ENCODE data around the gene CEP112.
"Not testable (repeated sequence)": the region's sequence is repeated elsewhere in the genome, so short reads cannot be mapped to it uniquely, and the experiment has no call there.

CEP112 gene

DNA sequence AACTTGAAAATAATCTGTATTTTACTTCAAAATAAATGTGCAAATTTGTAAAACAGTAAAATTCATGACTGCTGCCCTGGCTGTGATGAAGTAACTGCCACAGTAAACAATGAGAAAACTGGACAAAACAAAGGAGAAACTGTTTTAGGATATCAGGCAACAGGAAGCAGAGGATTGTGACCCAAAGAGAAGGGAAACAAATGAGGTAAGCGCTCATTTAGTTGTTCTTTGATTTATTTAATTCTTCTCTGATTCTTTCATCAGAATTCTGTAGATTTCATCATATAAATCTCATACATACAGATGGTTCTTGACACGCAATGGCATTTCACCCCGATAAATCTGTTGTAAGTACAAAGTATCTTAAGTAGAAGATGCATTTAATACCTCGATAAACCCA, 432.4 kb downstream of the CEP112 start:
- no peak for DNase-seq

DNA sequence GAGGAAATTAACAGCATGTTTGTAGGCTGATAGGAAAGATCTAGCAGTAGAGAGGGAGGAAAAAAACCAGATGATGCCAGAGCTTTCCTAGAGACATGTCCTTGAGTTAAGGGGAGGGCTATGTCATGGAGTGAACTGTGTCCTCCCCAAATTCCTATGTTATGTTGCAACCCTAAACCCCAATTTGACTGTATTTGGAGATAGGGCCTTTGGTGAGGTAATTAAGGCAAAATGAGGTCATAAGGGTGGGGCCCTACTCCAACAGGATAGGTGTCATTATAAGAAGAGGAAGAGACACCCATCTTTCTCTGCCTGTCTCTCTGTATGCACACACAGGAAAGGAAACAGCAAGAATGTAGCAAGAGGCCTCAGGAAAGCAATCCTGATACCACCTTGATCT, 435.2 kb downstream of the CEP112 start:
- DNase-seq, result no peak

DNA sequence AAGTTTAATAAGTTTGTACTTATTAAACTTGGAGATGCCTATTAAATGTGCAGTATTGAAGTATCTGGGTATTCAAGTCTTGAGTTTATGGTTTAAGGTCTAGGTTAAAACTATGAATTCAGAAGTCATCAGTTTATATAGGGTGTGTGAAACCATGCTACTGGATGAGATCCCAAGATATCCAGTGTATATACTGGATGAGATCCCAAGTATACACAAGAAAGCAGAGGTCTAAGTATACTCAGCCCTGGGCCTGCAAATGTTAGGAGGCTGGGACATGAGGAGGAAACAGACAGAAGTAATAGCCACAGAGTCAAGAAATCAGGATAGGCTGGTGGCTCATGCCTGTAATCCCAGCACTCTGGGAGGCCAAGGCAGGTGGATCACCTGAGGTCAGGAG, 436.1 kb downstream of the CEP112 start:
- no peak for DNase-seq

DNA sequence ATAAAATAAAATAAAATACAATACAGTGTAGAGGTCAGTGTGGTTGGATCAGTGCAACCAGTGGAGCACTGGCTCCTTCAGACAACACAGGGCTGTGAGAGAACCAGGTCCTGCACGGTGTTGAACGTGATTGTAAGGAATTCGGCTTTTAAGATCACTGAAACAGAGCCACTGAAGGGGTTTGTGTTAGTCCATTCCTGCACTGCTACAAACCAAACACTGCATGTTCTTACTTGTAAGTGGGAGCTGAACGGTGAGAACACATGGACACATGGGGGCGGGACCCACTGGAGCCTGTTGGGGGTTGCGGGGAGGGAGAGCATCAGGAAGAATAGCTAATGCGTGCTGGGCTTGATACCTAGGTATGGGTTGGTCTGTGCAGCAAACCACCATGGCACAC, 437.3 kb downstream of the CEP112 start:
- no peak for DNase-seq

DNA sequence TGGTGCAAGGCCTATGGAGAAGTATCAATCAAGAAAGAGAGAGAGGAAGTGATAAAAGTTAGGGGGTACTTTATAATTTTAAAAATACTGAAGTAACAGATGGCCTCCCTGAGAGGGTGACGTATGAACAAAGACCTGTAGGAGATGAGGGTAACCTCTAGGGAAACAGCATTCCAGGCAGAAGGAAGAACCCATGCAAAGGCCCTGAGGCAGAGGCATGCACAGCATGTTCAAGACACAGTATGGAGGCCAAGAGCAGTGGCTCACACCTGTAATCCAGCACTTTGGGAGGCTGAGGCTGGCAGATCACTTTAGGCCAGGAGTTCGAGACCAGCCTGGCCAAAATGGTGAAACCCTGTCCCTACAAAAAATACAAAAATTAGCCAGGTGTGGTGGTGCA, 437.9 kb downstream of the CEP112 start:
- DNase-seq, result no peak

DNA sequence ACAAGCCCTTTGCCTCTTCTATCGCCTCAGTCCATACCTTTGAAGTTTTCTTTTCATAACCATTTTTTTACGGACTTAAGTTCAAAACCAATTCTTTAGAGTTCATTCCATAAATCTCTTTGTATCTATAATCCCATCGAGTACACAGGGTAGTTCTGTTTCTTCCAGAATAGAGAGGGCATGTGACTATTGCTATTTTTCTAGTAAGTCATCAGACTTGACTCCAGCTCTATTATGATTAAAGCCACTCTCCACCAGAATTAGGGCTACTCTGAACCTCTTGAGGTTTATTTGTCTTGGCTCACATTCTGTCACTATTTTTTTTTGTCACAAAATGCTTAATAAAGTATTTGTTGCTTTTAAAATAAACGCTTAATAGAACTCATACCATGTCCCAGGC, 438.6 kb downstream of the CEP112 start:
- no peak for DNase-seq

DNA sequence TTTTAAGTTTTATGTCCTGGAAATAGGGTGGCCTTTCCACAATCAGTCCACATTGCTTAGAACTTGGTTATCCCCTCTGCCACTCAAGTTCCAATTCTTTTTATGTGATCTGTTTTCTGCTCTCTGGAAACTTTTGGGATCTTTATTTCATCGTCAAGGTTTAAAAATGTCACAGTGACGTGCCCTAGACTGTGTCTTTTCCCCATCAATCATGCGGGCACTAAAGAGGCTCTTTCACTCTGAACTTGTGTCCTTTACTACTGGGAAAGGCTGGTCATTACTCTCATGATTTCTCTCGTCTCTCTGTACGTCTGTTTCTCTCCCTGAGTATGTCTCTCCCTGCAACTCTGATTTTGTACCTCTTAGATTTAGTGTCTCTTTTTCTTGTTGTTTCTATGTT, 440.7 kb downstream of the CEP112 start:
- no peak for DNase-seq

DNA sequence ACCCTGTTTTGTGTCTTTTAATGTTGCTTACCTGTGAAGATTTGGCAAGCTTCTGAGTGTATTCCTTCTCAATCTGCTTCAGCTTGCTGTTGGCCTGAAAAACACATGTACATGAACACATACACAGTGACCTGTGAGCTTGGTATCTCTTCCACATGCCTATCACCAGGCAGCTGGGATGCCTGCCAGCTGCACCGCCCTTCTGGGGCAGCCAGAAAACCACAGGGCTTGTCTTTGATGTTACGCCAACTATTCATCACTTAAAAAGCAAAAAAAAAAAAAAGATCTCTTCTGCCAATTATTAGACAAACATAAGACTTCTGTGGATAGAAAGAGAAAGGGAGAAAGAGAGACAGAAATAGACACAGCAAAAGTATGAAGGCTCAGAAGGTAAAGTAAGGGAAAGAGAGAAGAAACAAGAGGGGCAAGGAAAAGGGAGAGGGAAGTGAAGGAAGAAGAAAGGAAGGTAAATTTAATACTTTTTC, 441.3 kb downstream of the CEP112 start:
- no peak for DNase-seq

DNA sequence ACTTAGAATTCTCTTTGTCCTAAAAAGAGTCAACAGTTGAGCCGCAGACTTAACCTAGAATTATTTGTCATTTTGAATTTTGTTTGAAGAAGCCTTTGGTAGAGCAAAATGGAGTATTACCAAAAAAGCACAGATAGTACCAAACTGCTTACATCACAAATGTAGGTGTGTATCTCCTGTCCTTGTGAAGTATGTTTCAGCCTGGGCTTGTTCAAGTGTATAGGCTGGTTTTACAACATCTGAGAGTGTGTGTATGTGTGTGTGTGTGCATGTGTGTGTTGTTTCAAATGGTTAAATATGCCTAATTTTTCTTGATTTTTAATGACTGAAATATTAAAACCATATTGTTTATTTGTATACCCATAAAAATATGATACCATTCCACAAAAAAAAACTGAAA, 441.8 kb downstream of the CEP112 start:
- DNase-seq, result no peak

DNA sequence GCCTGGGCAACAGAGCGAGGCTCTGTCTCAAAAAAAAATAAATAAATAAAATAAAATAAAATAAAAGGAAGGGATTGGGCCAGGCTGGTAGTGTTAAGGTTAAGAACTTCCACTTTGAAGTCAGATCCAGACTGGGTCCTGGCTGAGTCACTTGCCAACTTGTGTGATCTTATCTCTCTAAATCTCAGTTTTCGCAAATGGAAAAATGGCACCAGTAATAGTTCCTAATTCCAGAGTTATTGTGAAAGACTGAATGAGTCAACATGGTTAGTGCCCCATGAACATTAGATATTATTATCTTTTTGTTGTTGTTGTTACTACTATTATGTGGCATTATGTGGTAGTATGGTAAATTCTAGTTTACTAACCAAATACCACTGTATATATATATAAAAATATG, 442.5 kb downstream of the CEP112 start:
- no peak for DNase-seq

DNA sequence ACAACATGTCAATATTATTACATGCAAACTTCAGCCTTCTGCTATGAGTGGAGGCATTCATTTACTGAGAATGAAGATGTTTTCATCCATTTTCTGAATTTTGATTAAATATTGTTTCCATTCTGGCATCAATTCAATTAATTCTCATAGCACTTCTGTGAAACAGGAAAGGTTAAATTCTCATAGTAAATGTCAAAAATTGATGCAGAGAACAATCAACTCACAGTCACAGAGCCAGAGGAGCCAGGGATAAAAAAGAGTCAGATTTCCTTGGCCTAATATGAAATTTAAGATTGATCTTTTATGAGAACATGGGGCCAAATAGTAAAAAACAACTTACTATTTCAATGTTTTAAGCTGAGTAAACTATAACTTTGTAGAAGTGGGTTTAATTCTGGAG, 446.7 kb downstream of the CEP112 start:
- DNase-seq, result no peak

DNA sequence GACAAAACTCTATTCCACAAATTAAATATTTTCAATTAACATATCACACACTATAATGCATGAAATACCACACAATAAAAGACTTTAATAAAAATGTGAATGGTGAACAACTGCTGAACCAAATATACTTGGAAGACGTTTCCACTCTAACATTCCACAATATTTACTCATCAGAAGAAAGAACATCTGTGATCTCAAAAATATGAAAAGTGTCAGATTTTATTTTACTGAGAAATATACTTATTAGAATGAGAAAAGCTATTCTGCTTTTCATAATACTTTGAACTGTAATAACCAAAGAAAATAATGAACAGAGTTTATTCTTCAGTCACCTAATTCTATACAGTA, 448.7 kb downstream of the CEP112 start:
- DNase-seq, result no peak

DNA sequence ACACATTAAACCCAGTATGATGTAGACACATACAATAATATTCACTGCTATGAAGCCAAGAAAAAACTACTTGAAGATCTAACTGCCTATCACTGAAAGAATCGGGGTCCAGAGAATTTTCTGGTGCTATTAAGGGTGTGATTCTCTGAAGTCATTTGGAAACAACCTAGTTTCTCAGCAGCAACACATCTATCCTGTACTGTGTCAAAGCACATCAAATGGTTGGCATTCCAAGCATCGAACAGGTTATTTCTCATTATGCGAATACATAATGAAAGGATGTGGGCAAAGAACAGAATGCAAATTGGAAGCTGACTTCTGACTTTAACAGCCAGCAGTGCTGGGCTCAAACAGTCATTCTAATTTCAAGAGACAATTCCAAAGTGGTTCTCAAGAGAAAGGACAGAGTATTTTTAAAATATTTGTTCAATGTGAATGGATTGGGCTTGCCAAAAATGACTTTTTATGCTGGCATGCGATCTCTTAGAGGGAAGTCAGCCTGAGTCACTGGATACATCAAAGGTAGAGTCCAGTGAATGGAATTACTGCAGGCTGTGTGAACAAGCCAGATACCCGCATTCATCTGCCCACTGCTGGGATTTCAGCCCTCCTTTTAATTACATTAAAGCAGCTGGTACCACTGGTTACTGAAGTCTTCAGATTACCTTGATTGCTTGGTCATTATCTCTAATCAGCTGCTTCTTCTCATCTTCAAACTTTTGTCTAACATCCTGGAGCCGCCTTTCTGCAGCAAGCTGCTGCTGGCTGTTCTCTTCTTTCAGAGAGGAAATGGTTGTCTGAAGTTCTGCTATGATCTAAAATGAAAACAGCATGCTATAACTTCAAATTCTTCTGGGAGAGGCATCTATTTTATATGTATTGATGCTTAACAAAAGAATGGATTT, 449.3 kb downstream of the CEP112 start:
- no peak for DNase-seq

DNA sequence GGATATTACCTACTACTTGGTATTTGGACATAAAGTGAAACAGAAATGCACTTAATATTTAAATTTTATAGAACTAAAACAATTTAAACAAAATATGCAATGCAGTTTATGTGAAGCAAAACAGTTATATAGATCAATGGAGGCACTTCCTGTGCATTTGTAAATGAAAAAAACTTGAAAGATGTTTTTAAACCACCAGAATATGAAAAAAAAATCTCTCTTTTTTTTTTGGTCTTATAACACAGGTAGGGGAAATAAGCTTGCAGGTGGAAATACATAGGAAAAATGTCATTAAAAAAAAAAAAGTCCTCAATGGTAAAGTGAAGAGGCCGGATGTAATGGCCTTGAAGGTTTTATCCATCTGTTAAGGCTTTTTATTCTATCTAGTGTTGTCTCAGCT, 450.2 kb downstream of the CEP112 start:
- DNase-seq, result no peak

DNA sequence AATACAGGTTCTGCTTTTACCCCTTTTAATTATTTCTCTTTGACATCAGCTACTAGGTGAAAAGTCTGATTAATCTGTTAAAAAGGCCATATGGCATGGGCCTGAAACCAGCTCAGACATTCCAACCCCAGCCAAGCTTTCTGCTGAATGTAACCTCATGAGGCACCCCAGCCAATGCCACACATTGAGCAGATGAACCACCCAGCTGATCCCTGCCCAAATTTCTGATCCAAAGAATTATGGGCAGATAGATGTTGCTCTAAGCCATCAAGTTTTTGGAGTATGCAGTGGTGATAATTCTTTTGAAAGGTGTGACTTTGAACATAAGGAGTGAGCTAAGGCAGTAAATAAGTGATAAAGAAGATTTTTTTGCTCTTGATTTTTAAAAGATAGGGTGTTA, 452.9 kb downstream of the CEP112 start:
- no peak for DNase-seq

DNA sequence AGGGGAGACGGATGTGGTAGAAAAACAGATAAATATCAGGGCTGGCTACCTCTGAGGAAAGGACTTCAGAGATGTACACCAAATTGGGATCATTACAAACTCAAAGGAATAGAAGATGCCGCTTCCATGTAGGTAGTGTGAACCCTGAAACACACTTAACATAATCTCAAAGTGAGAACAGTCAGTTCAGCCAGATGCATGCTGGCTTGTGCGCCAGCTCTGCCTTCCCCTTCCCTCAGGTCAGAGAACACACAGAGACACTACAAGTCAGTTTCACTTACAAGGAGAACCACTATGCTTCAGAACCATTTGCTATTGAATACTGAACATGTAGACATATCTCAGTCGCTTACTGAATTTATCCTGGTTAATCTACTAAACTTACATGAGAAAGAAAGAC, 454.5 kb downstream of the CEP112 start:
- no peak for DNase-seq

DNA sequence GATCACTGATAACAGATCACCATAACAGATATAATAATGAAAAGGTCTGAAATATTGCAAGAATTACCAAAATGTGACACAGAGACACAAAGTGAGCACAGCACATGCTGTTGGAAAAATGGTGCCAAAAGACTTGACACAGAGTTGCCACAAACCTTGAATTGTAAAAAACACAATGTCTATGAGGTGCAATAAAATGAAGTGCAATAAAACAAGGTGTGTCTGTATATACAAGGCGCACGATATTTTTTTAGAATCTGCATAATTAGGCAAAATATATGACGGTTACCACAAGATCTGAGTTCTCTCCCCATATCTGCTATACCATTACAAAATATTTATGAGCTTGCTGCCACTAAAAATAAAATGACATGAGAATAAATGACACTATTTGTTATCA, 458.6 kb downstream of the CEP112 start:
- no peak for DNase-seq

DNA sequence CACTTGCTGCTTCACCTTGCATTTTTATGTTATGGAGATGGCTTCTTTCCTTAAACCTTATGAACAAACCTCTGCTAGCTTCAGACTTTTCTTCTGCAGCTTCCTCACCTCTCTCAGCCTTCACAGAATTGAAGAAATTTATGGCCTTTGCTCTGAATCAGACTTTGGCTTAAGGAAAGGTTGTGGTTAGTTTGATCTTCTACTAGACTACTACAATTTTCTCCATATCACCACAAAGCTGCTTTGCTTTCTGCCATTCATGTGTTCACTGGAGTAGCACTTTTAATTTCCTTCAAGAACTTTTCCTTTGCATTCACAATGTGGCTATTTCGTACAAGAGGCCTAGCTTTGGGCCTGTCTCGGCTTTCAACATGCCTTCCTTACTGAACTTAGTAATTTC, 459.3 kb downstream of the CEP112 start:
- DNase-seq, result not testable (repeated sequence)

DNA sequence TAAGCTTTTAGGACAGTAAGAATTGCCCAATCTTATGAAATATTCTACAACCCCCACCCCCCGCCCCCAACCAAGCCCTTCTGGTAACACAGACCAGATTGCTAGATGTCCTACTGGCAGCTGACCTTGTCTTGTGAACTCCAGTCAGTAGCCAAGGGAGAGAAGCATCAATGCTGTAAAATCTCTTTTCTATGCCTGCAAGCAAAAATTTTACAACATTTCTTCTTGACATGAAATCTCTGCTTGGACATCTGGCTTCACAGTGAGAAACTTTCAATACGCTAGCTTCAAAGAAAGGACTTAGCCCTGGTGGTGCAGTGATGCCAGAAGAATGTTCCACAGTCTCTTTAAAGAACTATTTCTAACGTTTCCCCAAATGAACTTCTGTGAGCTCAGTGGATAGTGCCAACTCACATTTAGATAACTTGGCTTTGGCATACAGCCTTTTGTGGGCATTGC, 461.2 kb downstream of the CEP112 start:
- no peak for DNase-seq

DNA sequence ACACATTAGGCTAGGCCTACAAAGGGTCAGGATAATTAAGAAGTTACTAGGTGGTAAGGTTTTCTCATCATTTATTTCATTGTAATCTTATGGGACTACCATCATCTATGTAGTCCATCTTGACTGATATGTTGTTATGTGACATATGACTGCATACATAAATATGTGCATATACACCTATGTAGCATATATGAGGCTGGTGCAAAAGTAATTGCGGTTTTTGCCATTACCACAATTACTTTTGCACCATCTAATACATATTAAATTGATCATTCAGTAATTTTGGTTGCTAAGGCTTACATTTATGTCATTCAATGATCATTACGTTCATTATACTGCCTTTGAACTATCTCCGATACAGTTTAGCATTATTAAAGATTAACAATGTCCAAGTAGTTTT, 462.7 kb downstream of the CEP112 start:
- no peak for DNase-seq

DNA sequence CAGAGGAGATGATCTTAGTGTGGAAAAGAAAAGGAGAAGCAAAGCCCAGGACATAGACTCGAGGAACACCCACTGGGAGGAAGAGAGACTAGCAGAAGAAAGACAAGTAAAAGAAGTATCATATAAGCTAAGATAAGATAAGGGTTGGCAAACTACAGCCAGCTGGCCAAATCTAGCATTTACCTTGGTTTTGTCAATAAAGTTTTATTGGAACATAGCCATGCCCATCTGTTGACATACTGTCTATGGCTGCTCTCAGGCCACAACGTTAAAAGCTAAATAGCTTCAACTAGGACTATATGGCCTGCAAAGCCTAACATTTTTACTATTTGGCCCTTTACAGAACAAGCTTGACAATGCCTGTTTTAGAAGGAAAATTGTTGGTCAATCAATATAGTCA, 464.1 kb downstream of the CEP112 start:
- DNase-seq, result no peak

DNA sequence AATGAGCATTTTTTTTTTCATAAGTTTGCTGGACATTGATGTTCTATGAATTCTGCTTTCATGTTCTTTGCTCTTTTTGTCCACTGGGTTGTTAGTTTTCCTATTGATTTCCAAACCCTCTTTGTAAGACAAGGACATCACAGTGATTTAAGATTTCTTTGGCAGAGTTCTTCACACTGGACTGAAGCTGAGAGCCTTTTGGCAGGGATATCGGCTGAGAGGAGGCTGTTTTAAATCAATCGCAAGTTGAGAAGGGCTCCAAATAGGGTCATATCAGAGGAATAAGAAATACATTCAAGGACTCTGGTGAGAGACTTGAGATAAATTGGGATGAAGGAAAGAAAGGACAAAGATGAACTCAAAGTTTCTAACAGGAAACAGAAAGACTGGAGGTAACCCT, 464.7 kb downstream of the CEP112 start:
- DNase-seq, result no peak

DNA sequence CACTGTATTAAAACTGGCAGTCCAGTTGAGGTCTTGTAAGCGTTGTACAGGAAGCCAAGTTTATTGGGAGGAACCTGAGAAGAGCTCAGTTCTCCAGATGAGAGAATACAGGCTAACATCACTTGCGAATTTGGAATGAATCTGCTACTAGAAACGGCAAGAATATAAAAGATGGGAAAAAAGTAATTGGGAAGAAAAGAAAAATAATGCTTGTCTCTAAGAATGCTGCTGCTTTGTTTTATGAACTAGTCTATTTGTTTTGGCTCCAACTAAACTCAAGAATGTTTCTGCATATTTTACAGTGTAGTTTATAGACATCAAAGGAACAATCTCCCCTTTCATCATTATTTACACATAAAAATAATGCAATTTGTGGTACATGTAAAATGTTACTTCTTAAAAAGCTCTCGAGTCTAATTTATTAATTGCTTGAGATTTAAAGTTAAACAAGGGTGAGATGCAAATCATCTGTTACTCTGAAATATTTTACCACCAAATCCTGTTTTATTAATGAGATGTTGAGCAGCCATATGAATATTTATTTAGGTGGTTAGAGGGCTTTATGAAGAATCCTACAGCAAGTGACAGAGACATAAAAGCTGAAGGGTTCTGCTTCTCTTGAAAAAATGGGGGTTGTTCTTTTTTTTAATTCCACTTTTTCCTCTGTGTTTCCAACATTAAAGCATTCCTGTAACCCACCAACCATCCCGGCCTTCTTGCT, 468.3 kb downstream of the CEP112 start:
- DNase-seq, result no peak

DNA sequence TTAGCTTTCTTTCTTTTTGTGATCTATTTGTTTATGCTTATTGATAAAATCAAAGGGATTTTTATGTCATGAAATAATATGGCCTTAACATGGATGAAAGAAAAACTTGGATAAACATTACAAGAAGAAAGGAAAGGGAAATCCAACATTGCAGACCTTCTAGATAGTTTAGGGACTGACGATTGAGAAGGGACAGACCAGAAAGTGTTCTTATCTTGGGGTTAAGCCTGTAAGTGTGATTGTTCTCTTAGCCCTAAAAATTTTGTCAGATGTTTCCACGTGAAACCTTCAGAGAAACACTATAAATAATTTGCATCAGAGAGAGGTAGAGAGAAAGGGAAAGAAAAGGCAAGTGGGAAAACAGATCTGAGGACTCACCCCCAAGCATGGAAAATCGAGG, 473.3 kb downstream of the CEP112 start:
- no peak for DNase-seq
